Lower lobe of right lung (tissue), 2 donors: ENCODE results near the gene CD4. TPM values are rescaled to one million over a fixed set of nuclear protein-coding genes. Genes with fewer than 3 reads are reported as not detected.

Experiments
- ATAC-seq, 2 donors: fragments of 200-7000 bp; cut with Tn5 transposase; one replicate each; pipeline ENCODE4 v1.9.1; 2020 to 2022; ENCODE audit warnings: mild to moderate bottlenecking in 2 of 2, moderate library complexity in 2 of 2
- DNase-seq: peaks from one replicate; pipeline ENCODE4 v3.0.0-alpha.2; 2020
- H3K27ac ChIP-seq: fragments of 200-600 bp; one replicate; pipeline ENCODE4 v1.8.0; 2022
- H3K27me3 ChIP-seq: fragments of 200-600 bp; one replicate; pipeline ENCODE4 v1.8.0; 2022; ENCODE audit warnings: low read depth
- H3K36me3 ChIP-seq: fragments of 200-600 bp; one replicate; pipeline ENCODE4 v1.8.0; 2022; ENCODE audit warnings: mild to moderate bottlenecking
- H3K4me1 ChIP-seq: fragments of 200-600 bp; one replicate; pipeline ENCODE4 v1.8.0; 2022
- H3K4me3 ChIP-seq: fragments of 200-600 bp; one replicate; pipeline ENCODE4 v1.8.0; 2022; ENCODE audit warnings: mild to moderate bottlenecking
- H3K9me3 ChIP-seq: fragments of 200-600 bp; one replicate; pipeline ENCODE4 v1.8.0; 2022
- intact Hi-C: fragments of 100-400 bp; cut with DNase I; formaldehyde crosslinking; loops from one replicate; pipeline ENCODE4 v1.11.0; 2022
- total RNA-seq: library from RNA; stranded (reverse); fragmentation: NEBNext Ultra II Directional; extraction: Animal tissue kit (Norgen Biotek cat#: 25700); gene quantifications from one replicate; pipeline ENCODE4 v1.2.1, GENCODE V29; 2021
- TF ChIP-seq, protein P1 (sequence below): fragments of 200-600 bp; IDR thresholded peaks from one replicate; pipeline ENCODE4 v1.8.0; 2022; ENCODE audit warnings: antibody characterized with exemption, mild to moderate bottlenecking
- donor health status: DM: no; HTN: yes; CAD: no; lungs with severe emphysema.

Gene CD4
- total RNA-seq, 1 donor from 2014 or later: 80.3 TPM

DNA sequence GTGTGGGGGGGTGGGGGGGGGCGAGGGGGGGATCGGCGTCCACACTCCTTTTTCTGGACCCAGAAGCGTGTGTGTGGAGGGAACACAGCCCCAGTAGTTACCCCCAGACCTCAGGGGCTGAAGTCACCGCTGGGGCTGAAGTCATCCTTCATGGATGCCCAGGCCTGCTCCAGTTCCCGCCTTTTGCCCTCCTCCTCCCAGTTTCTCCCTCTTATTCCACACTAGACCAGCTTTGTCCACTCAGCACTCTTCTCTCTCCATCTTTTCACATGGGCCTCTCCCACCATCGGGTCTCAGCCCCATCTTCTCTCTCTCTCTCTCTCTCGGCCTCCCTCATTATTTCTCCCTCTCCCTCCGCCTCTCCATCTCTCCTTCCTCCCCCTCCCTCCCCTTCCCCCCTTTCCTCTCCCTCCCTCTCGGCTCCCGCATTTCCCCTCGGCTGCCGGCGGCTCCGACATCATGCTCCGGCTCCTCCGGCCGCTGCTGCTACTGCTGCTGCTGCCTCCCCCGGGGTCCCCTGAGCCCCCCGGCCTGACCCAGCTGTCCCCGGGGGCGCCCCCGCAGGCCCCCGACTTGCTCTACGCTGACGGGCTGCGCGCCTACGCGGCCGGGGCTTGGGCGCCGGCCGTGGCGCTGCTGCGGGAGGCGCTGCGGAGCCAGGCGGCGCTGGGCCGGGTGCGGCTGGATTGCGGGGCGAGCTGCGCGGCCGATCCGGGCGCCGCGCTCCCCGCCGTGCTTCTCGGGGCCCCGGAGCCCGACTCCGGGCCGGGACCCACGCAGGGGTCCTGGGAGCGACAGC lies 38.9 kb downstream of the CD4 start, which contains the start of gene P3H3:
P3H3 (plus strand) TSS at position 426 of the 799 bp plus-strand sequence; CDS start at position 460, 34 bp downstream.
- ATAC-seq (peak; percentile 3 to 35), DNase-seq (no peak)
- Histone ChIP-seq H3K4me3 (peak within 1 kb of the TSS; percentile 71), H3K36me3 (no peaks in the 10 kb centered on the region), H3K27ac (peak within 1 kb of the TSS; percentile 64), H3K9me3 (no peaks in the 10 kb centered on the region), H3K27me3 (peaks cover 29% of the 10 kb centered on the region), H3K4me1 (peaks cover 16% of the 10 kb centered on the region)
- TF ChIP-seq, protein P1, sequence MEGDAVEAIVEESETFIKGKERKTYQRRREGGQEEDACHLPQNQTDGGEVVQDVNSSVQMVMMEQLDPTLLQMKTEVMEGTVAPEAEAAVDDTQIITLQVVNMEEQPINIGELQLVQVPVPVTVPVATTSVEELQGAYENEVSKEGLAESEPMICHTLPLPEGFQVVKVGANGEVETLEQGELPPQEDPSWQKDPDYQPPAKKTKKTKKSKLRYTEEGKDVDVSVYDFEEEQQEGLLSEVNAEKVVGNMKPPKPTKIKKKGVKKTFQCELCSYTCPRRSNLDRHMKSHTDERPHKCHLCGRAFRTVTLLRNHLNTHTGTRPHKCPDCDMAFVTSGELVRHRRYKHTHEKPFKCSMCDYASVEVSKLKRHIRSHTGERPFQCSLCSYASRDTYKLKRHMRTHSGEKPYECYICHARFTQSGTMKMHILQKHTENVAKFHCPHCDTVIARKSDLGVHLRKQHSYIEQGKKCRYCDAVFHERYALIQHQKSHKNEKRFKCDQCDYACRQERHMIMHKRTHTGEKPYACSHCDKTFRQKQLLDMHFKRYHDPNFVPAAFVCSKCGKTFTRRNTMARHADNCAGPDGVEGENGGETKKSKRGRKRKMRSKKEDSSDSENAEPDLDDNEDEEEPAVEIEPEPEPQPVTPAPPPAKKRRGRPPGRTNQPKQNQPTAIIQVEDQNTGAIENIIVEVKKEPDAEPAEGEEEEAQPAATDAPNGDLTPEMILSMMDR: no peak
- intact Hi-C loops: no loop called here

DNA sequence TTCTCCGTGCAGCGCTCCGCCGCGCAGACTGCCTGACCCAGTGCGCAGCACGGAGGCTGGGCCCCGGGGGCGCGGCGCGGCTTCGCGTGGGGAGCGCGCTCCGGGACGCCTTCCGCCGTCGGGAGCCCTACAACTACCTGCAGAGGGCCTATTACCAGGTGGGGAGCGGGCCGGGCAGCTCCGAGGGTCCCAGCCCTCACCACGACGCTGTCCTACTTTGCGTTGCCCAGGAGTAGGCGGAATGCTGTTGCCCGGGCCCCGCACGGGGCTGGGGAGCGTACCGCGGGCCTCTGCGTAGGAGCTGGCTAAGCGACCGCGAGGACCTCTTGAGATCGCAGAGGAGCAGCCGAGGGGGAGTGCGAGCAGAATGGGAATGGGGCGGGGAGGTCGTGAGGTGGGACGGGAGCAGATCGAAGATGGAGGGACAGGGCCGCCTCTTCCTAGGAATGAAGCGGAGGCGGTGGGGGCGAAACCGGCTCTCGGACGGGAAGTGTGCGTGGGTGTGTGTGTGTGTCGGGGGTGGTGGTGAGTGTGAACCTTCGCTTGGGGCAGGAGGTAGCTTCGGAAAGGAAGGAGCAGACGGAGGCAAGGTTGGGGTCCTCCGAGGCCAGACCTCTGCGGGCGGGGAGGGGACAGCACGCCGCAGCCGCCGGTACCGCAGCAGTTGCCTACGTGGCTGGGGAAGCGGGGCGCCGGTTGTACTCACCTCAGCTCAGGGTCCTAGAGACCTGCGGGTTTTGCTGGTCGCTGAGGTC lies 39.6 kb downstream of the CD4 start:
- H3K27me3 ChIP-seq: peaks cover 29% of the 10 kb centered on the region
- H3K36me3 ChIP-seq: peaks cover 8% of the 10 kb centered on the region
- ATAC-seq (peak; percentile 40 to 49), DNase-seq (no peak)
- H3K4me1 ChIP-seq: peaks cover 16% of the 10 kb centered on the region
- TF ChIP-seq, protein P1: no peak
- peak overlapping the region; percentile 71 for H3K4me3 ChIP-seq
- no peaks in the 10 kb centered on the region for H3K9me3 ChIP-seq
- intact Hi-C loops: no loop called here
- peak overlapping the region; percentile 64 for H3K27ac ChIP-seq

DNA sequence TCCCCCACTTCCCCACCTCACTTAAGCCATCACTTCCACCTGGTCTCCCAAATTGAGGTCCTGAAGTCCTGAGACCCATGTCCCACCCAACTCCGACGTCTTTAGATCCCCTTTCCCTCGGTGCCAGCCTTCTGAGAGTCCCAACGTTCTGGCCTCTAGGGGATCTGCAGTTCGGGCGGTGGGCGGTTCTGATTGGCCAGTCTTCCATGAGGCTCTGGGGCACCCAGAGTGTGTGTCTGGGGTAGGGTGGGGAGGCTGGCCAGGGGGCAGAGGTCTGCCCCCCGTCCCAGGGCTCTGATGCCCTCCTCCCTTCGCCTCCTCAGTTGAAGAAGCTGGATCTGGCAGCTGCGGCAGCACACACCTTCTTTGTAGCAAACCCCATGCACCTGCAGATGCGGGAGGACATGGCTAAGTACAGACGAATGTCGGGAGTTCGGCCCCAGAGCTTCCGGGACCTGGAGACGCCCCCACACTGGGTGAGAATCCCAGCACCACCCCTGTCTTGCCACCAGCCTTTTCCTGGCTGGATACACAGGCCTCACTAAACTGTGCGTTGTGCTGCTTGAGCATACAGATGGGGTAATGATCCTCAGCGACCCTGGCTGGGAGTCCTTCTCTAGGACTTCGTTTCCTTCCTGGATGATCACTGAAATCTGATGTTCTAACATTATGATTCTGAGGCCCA lies 40.4 kb downstream of the CD4 start:
- DNase-seq (no peak), ATAC-seq (peak in 1 of 2 donors; percentile 2)
- Histone ChIP-seq H3K4me3 (peak overlapping the region; percentile 71), H3K4me1 (peaks cover 16% of the 10 kb centered on the region), H3K9me3 (no peaks in the 10 kb centered on the region), H3K27ac (peak overlapping the region; percentile 64), H3K36me3 (peaks cover 8% of the 10 kb centered on the region), H3K27me3 (peaks cover 24% of the 10 kb centered on the region)
- intact Hi-C loops: no loop called here
- TF ChIP-seq, protein P1: no peak

DNA sequence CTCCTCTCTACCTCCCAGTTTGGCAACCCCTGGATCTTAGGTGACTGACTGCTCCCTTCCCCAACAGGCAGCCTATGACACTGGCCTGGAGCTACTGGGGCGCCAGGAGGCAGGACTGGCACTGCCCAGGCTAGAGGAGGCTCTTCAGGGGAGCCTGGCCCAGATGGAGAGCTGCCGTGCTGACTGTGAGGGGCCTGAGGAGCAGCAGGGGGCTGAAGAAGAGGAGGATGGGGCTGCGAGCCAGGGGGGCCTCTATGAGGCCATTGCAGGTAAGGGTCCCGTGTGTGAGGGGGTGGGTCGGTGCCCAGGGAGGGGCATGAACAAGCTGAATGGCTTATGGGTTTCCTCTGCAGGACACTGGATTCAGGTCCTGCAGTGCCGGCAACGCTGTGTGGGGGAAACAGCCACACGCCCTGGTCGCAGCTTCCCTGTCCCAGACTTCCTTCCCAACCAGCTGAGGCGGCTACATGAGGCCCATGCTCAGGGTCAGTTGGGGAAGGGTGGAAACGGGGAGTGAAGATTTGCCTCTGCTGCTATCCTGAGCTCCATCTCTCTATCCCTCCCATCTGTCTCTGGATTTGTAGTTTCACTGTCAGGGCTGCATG lies 41.1 kb downstream of the CD4 start:
- intact Hi-C loops: no loop called here

More for the DNA sequence above, 41.1 kb downstream of the CD4 start:
- Histone ChIP-seq H3K4me3 (no peak overlapping the region), H3K36me3 (peaks cover 8% of the 10 kb centered on the region), H3K4me1 (peaks cover 16% of the 10 kb centered on the region), H3K9me3 (no peaks in the 10 kb centered on the region), H3K27ac (no peak overlapping the region), H3K27me3 (peaks cover 24% of the 10 kb centered on the region)
- DNase-seq (no peak), ATAC-seq (no peak)
- TF ChIP-seq, protein P1: no peak
